HG02759 (cell line): ENCODE results near the gene SKAP1.
"Not testable (repeated sequence)": the region's sequence is repeated elsewhere in the genome, so short reads cannot be mapped to it uniquely, and the experiment has no call there.

Source experiments
- ATAC-seq: cut with Tn5 transposase; IDR thresholded peaks from one replicate; pipeline ENCODE4 v1.9.1; 2021; ENCODE audit warnings: mild to moderate bottlenecking, moderate library complexity; ENCODE audit not compliant: unreplicated experiment

SKAP1 gene

GRCh38 chr17:48374650-48375230, 55.3 kb downstream of the SKAP1 start:
- ATAC-seq = no peak

- ATAC-seq = no peak
Measured at GRCh38 chr17:48373883-48374282, 56.1 kb downstream of the SKAP1 start.

- ATAC-seq = no peak
Measured at GRCh38 chr17:48373130-48373830, 56.7 kb downstream of the SKAP1 start.

DNA sequence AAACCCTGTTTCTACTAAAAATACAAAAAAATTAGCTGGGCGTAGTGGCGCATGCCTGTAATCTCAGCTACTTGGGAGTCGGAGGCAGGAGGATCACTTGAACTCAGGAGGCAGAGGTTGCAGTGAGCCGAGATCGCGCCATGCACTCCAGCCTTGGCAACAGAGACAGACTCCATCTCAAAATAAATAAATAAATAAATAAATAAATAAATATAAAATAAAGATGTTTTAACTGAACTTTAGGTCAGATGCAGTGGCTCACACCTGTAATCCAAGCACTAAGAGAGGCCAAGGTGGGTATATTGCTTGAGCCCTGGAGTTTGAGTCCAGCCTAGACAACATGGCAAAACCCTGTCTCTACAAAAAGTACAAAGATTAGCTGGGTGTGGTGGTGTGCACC, 61.0 kb downstream of the SKAP1 start:
- not testable (repeated sequence) for ATAC-seq

DNA sequence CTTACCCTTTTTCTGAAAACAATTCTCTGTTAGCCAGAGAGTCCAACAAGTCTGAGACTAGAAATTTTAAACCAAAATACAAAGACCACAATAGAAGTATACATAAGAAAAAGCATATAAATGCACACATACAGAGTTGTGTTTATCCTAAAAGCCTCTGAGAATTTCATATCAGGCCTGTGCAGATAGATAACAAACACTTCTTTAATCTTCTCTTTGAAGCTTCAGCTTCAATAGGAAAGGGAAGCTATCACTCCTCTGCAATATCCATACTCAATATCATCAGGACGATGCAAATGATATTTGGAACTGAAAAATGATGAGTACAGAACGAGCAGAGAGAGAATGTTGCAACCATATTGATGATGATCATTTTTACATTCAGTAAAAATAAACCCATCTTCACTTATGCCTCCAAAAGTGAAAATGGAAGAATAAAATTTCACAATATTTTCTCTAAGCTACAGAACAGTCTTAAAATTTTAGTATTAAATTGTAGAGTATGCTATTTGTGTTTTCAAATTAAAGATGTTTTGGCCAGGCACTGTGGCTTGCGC, 61.6 kb downstream of the SKAP1 start:
- ATAC-seq = no peak

DNA sequence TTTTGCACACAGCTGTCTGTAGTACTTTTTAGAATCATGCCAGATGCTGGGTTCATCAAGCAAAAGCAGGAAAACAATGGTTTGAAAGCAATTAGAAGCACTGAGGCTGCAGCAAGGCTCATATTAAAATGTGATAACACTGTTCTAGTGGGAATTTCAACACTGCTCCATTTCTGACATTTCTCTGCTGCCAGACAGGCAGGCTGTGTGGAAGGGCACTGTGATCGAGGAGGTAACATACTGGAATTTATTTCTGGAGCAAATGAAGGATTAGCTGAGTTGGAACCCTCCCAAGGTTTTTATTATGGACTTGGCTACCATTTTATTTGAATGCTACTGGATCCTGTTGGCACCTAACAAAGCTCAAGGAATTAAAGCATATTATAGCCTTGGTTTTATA, 66.9 kb downstream of the SKAP1 start:
- ATAC-seq = no peak

- ATAC-seq = not testable (repeated sequence)
Measured at GRCh38 chr17:48360861-48361633, 69.0 kb downstream of the SKAP1 start.

DNA sequence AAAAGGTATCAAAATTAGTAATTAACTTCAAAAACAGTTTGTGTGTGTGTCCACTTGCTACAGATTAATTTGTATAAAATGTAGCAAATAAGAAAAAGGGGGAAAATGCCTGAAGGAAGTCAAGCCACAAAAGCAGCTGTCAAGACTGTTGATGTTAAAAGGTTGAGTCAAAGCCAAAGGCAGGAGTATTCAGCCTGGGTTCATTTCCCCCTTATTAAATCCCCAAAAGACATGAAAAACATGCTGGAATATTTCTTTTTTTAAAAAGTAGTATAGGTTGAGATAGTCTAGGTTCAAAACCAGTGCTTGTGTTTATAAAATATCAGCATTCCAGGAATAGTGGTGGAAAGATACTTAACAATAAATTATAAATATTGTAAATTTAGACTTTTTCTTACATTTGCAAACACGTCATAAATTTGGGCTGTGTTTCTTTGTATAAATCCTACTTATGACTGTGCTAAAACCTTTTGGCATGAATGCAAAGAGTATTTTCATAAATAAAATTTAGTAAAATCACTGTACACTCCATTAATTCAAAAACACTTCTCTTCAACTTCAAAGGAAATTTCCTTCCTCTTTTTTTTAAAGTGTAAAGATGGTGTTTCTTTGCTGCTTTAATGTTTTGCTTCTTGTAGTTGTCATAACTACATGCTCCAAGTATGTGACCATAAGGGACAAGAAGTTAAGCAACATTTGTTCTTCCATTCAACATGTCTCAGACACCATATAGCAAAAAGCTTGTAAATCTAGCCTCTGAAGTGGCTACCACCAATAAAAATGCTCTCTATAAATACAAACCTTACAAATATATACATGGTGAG, 72.0 kb downstream of the SKAP1 start:
- ATAC-seq = no peak

GRCh38 chr17:48356866-48357265, 73.1 kb downstream of the SKAP1 start:
- ATAC-seq = no peak

DNA sequence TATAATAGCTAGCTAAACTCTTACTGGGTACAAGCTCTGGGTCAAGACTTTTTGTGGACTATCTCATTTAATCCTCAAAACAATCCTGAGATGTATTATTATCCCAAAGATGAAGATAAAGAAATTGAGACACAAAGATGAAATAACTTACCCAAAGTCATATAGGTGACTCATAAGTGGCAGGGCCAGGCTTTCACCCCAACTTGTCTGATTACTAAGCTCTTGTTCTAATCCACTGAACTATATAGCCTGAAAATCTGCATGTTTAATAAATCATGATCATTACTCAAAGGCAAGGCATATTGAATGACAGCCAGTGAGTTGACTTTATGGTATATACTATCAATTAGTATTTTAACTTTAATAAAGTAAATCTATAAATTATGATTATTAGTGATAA, 77.4 kb downstream of the SKAP1 start:
- no peak for ATAC-seq

GRCh38 chr17:48351911-48352332, 78.1 kb downstream of the SKAP1 start:
- ATAC-seq = no peak

GRCh38 chr17:48348352-48348751, 81.7 kb downstream of the SKAP1 start:
- ATAC-seq = no peak

GRCh38 chr17:48347177-48347576, 82.8 kb downstream of the SKAP1 start:
- ATAC-seq = no peak

DNA sequence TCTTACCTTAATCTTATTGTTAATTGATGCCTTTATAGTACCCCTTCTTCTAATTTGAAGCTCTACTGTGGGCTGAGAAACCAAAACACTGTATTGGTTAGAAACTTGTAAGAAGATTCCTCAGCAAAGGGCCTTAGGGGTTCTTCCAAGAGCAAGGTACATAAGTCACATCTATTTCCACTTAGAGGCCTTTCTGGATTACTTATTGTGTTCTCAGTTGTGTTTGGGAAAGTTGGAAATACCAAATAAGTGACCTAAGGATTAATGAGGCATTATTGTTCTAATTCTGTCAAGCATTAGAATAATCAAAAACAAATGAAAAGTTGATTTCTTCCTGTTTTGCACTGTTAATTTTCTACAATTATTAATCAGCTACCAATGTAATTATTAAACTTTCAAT, 85.8 kb downstream of the SKAP1 start:
- ATAC-seq = no peak

- ATAC-seq = no peak
Measured at GRCh38 chr17:48340916-48341315, 89.1 kb downstream of the SKAP1 start.

GRCh38 chr17:48338720-48339119, 91.3 kb downstream of the SKAP1 start:
- no peak for ATAC-seq

DNA sequence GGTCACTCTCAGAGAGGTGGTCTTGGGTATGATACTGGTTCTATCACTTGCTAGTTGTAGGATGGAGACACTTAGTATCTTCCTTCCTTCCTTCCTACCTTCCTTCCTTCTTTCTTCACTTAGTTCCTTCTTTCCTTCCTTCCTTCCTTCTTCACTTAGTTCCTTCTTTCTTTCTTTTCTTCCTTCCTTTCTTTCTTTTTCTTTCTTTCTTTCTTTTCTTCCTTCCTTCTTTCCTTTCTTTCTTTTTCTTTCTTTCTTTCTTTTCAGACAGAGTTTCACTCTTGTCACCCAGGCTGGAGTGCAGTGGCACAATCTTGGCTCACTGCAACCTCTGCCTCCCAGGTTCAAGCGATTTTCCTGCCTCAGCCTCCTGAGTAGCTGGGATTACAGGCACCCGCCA, 92.1 kb downstream of the SKAP1 start:
- ATAC-seq = not testable (repeated sequence)

GRCh38 chr17:48336986-48337385, 93.0 kb downstream of the SKAP1 start:
- ATAC-seq = no peak

GRCh38 chr17:48335858-48336500, 94.0 kb downstream of the SKAP1 start:
- no peak for ATAC-seq

GRCh38 chr17:48335146-48335784, 94.7 kb downstream of the SKAP1 start:
- ATAC-seq = no peak
